Endothelial cell of umbilical vein (primary cell): ENCODE data around the gene PRKAR1B. TPM values are rescaled to one million over a fixed set of nuclear protein-coding genes. Genes with fewer than 3 reads are reported as not detected.

ENCODE experiments used
- BruUV-seq: library from RNA; stranded (reverse); fragments of 400-500 nt; replicated peaks from 2 replicates; lab custom pipeline; 2021; lab: Mats Ljungman, UMichigan
- CTCF ChIA-PET: fragments of 300-600, 350-600 bp; sonication (Branson Sonifier 250); formaldehyde crosslinking; loops from one replicate; lab custom pipeline; 2021; ENCODE audit warnings: antibody characterized with exemption, inconsistent platforms; lab: Charles Lee
- POLR2A ChIA-PET: fragments of 300-600, 350-600 bp; sonication (Branson Sonifier 250); formaldehyde crosslinking; loops from one replicate; lab custom pipeline; 2021; ENCODE audit warnings: antibody characterized with exemption, inconsistent platforms; lab: Charles Lee
- DNase-seq: peaks from one replicate; pipeline ENCODE4 v3.0.0-alpha.2; 2011; ENCODE audit warnings: low read depth, low spot score
- FAIRE-seq: peaks from 2 replicates; lab custom pipeline; 2011; peaks lifted over from hg19 to GRCh38; lab: Jason Lieb, UNC
- H2AFZ ChIP-seq: 2 replicates; pipeline ENCODE4 v1.6.0; 2012; ENCODE audit warnings: low read depth, low read length, control low read depth, inconsistent platforms
- H3K27ac ChIP-seq: 2 replicates; pipeline ENCODE4 v1.5.1; 2011; ENCODE audit warnings: low read depth, mild to moderate bottlenecking, control low read depth, low read length, moderate library complexity; ENCODE audit not compliant: insufficient read depth
- H3K27me3 ChIP-seq, 2 experiments: 2 replicates each; pipeline versions ENCODE4 v1.6.0 to v1.6.1; 2011; ENCODE audit warnings: low read length in 2 of 2, mixed read lengths in 1 of 2; ENCODE audit not compliant: control insufficient read depth in 2 of 2, insufficient read depth in 2 of 2
- H3K36me3 ChIP-seq, 2 experiments: 2 replicates in 1 of 2; 3 replicates in 1 of 2; pipeline ENCODE4 v1.5.1; 2011; ENCODE audit warnings: low read length in 2 of 2, mild to moderate bottlenecking in 1 of 2, moderate library complexity in 1 of 2; ENCODE audit not compliant: control insufficient read depth in 2 of 2, insufficient read depth in 2 of 2; ENCODE audit errors: extremely low read depth in 1 of 2
- H3K4me1 ChIP-seq: 3 replicates; pipeline ENCODE4 v1.5.1; 2011; ENCODE audit warnings: mild to moderate bottlenecking, low read length; ENCODE audit not compliant: control insufficient read depth, insufficient read depth; ENCODE audit errors: extremely low read depth
- H3K4me2 ChIP-seq: 2 replicates; pipeline ENCODE4 v1.6.1; 2011; ENCODE audit warnings: low read length, control low read depth, mixed read lengths; ENCODE audit not compliant: insufficient read depth
- H3K4me3 ChIP-seq, 3 experiments: fragments of 200-600 bp in 1 of 3; sonication (generic), shearing (Covaris generic) in 1 of 3; replicated peaks in 1 of 3; 2 replicates each; pipeline ENCODE4 v1.5.1; 2011 to 2016; ENCODE audit warnings: control low read depth in 3 of 3, low read length in 3 of 3, mild to moderate bottlenecking in 2 of 3, inconsistent platforms in 1 of 3, low read depth in 1 of 3, moderate library complexity in 1 of 3; ENCODE audit not compliant: insufficient read depth in 1 of 3
- H3K79me2 ChIP-seq: 2 replicates; pipeline ENCODE4 v1.6.0; 2012; ENCODE audit warnings: low read length, inconsistent platforms; ENCODE audit not compliant: control insufficient read depth, insufficient read depth
- H3K9ac ChIP-seq: replicated peaks from 2 replicates; pipeline ENCODE3; 2011; ENCODE audit warnings: low read length, control low read depth; ENCODE audit not compliant: insufficient read depth; ENCODE audit errors: extremely low read depth
- H3K9me1 ChIP-seq: replicated peaks from 3 replicates; pipeline ENCODE4 v1.6.0; 2011; ENCODE audit warnings: mild to moderate bottlenecking, low read length; ENCODE audit not compliant: control insufficient read depth, insufficient read depth; ENCODE audit errors: extremely low read depth
- H3K9me3 ChIP-seq: replicated peaks from 2 replicates; pipeline ENCODE4 v1.5.1; 2012; ENCODE audit warnings: low read length, inconsistent platforms; ENCODE audit not compliant: control insufficient read depth, insufficient read depth
- H4K20me1 ChIP-seq: replicated peaks from 2 replicates; pipeline ENCODE3; 2011; ENCODE audit warnings: mild to moderate bottlenecking, low read length; ENCODE audit not compliant: control insufficient read depth, insufficient read depth; ENCODE audit errors: extremely low read depth
- CTCF ChIP-seq, 2 donors: IDR thresholded peaks; 1 replicate in 1 of 2; 2 replicates in 1 of 2; pipeline ENCODE4 v1.5.1; 2011; ENCODE audit warnings: low read length in 2 of 2, mild to moderate bottlenecking in 2 of 2, moderate library complexity in 2 of 2, control low read depth in 1 of 2, inconsistent platforms in 1 of 2, low read depth in 1 of 2; ENCODE audit not compliant: insufficient read depth in 1 of 2; ENCODE audit errors: extremely low read depth in 1 of 2
- EZH2 ChIP-seq: IDR thresholded peaks from 2 replicates; pipeline ENCODE4 v1.6.1; 2012; ENCODE audit warnings: borderline replicate concordance, low read depth, mild to moderate bottlenecking, moderate library complexity, low read length, inconsistent platforms; ENCODE audit not compliant: severe bottlenecking
- FOS ChIP-seq: IDR thresholded peaks from 2 replicates; pipeline ENCODE4 v1.6.1; 2011; ENCODE audit warnings: mild to moderate bottlenecking, low read length, moderate library complexity, borderline replicate concordance; ENCODE audit not compliant: insufficient read depth
- GATA2 ChIP-seq: IDR thresholded peaks from 2 replicates; pipeline ENCODE4 v1.7.0; 2011; ENCODE audit warnings: low read depth, mild to moderate bottlenecking, moderate library complexity, mixed read lengths, low read length; ENCODE audit not compliant: insufficient read length, insufficient read depth
- JUN ChIP-seq: IDR thresholded peaks from 2 replicates; pipeline ENCODE4 v1.6.1; 2011; ENCODE audit warnings: borderline replicate concordance, low read depth; ENCODE audit not compliant: insufficient read length, insufficient read depth
- POLR2A ChIP-seq: IDR thresholded peaks from 2 replicates; pipeline ENCODE4 v1.6.1; 2012; ENCODE audit warnings: low read depth, mild to moderate bottlenecking, control low read depth, low read length
- POLR2AphosphoS5 ChIP-seq: IDR thresholded peaks from 2 replicates; pipeline ENCODE4 v1.6.1; 2012; ENCODE audit warnings: low read depth, mild to moderate bottlenecking, control low read depth, low read length, moderate library complexity; ENCODE audit not compliant: insufficient read depth
- dilution Hi-C: fragments of 300-500 bp; cut with MboI; formaldehyde crosslinking; loops from one replicate; pipeline ENCODE4 v1.15.0; 2019; ENCODE audit warnings: low sequenced_read_pairs; ENCODE audit not compliant: extremely low pct_ligation_motif_present
- intact Hi-C: fragments of 100-400 bp; cut with micrococcal nuclease; formaldehyde crosslinking; loops from one replicate; pipeline ENCODE4 v1.10.0; 2022
- polyA plus RNA-seq, 4 experiments: library from polyadenylated mRNA; depleted of rRNA in 3 of 4; stranded (reverse) in 3 of 4; unstranded in 1 of 4; fragments of >200 nt; gene quantifications; 2 replicates each; pipeline versions ENCODE4 v1.2.1 to v1.2.3, GENCODE V29; 2011 to 2012; ENCODE audit warnings: missing spikeins in 1 of 4
- total RNA-seq: library from RNA; stranded (reverse); gene quantifications from 2 replicates; pipeline ENCODE4 v1.2.3, GENCODE V29; 2021

Gene PRKAR1B
- total and polyA plus RNA-seq, 2 donors (not counting 3 experiments of a cell fraction or from before 2014, with no cell fraction given): 15.4 to 29.2 TPM

- FAIRE-seq: no peak
- TF ChIP-seq FOS (no peak), POLR2AphosphoS5 (no peak), GATA2 (no peak), JUN (no peak), EZH2 (no peak), POLR2A (no peak), CTCF (IDR thresholded peaks at IDR 0.05; ENCODE audit: extremely low read depth in 1 of 2, insufficient read depth in 1 of 2, low read depth in 1 of 2, low read length in 2 of 2) (no peak)
- Histone ChIP-seq H3K4me3 (no peak overlapping the region), H3K4me2 (no peak overlapping the region), H3K9me3 (no peaks in the 10 kb centered on the region), H3K9ac (no peak overlapping the region), H3K9me1 (no peaks in the 10 kb centered on the region), H4K20me1 (no peaks in the 10 kb centered on the region), H3K79me2 (no peaks in the 10 kb centered on the region), H3K36me3 (no peaks in the 10 kb centered on the region), H3K4me1 (no peaks in the 10 kb centered on the region), H3K27ac (no peak overlapping the region), H3K27me3 (no peaks in the 10 kb centered on the region), H2AFZ (no peak overlapping the region)
- BruUV-seq: no TSS peak
- dilution Hi-C loops (no loop called here), intact Hi-C loops (no loop called here)
- POLR2A ChIA-PET: no interaction called here
- CTCF ChIA-PET: interaction anchor here (1.1 kb wide), 1 partner anchor 14 kb away, joined by 5 read pairs; no protein-coding TSS in a partner anchor
- no peak for DNase-seq
Measured at GRCh38 chr7:528451-528850, 198.6 kb downstream of the PRKAR1B start.
